BLaER1 treated with 17β-estradiol and CSF1 and Interleukin-3, amounts not matched to agents 10 nM and 100 nM (cell line): ENCODE results near the gene LAS1L.
A peak's percentile ranks its signal among the peaks of the same experiment; 100 is the strongest.

Source experiments
- H3K27ac ChIP-seq, 11 experiments: shearing (Covaris generic); formaldehyde crosslinking; 2 replicates each; pipeline ENCODE4 v1.8.1; 2022
- H3K27me3 ChIP-seq, 11 experiments: shearing (Covaris generic); formaldehyde crosslinking; 2 replicates each; pipeline ENCODE4 v1.8.1; 2022
- H3K36me3 ChIP-seq, 11 experiments: shearing (Covaris generic); formaldehyde crosslinking; 2 replicates each; pipeline ENCODE4 v1.8.1; 2022
- H3K4me1 ChIP-seq, 10 experiments: shearing (Covaris generic); formaldehyde crosslinking; 2 replicates each; pipeline ENCODE4 v1.8.1; 2022
- H3K4me2 ChIP-seq, 11 experiments: shearing (Covaris generic); formaldehyde crosslinking; 2 replicates each; pipeline ENCODE4 v1.8.1; 2022
- H3K4me3 ChIP-seq, 10 experiments: shearing (Covaris generic); formaldehyde crosslinking; 2 replicates each; pipeline ENCODE4 v1.8.1; 2022
- H3K9ac ChIP-seq, 11 experiments: shearing (Covaris generic); formaldehyde crosslinking; 2 replicates each; pipeline ENCODE4 v1.8.1; 2022
- H3K9me3 ChIP-seq, 11 experiments: shearing (Covaris generic); formaldehyde crosslinking; replicated peaks in 1 of 11; 2 replicates each; pipeline ENCODE4 v1.8.1; 2022
- H4K20me1 ChIP-seq, 11 experiments: shearing (Covaris generic); formaldehyde crosslinking; 2 replicates each; pipeline ENCODE4 v1.8.1; 2022
- Cebpa-rat ChIP-seq, 11 experiments: shearing (Covaris generic); IDR thresholded peaks; 2 replicates each; pipeline ENCODE4 v1.8.1; 2022

LAS1L gene

GRCh38 chrX:65551489-65552339 lies 17.1 kb upstream of the LAS1L start:
- Histone ChIP-seq H3K4me3 (no peak overlapping the region), H3K9me3 (peaks cover 0 to 31% (median 20%) of the 10 kb centered on the region in 11 experiments; a peak in 11 of 22 replicates), H3K36me3 (no peaks in the 10 kb centered on the region), H3K9ac (no peak overlapping the region), H3K27ac (no peak overlapping the region), H3K4me1 (peaks cover 0 to 7% (median 0%) of the 10 kb centered on the region in 10 experiments; a peak in 1 of 20 replicates), H3K4me2 (no peak overlapping the region), H4K20me1 (no peaks in the 10 kb centered on the region), H3K27me3 (peaks cover 28 to 70% (median 58%) of the 10 kb centered on the region in 11 experiments)
- TF ChIP-seq Cebpa-rat (IDR thresholded peaks at IDR 0.05), result no peak

GRCh38 chrX:65551086-65551485 lies 16.5 kb upstream of the LAS1L start:
- Histone ChIP-seq H3K4me3 (no peak overlapping the region), H3K4me1 (peaks cover 0 to 7% (median 0%) of the 10 kb centered on the region in 10 experiments; a peak in 1 of 20 replicates), H3K27me3 (peaks cover 30 to 70% (median 58%) of the 10 kb centered on the region in 11 experiments), H3K27ac (no peak overlapping the region), H3K4me2 (no peak overlapping the region), H3K9me3 (peaks cover 0 to 31% (median 20%) of the 10 kb centered on the region in 11 experiments; a peak in 11 of 22 replicates), H3K9ac (no peak overlapping the region), H3K36me3 (no peaks in the 10 kb centered on the region), H4K20me1 (no peaks in the 10 kb centered on the region)
- no peak for TF ChIP-seq Cebpa-rat (IDR thresholded peaks at IDR 0.05)

GRCh38 chrX:65545456-65545855 lies 10.9 kb upstream of the LAS1L start:
- TF ChIP-seq Cebpa-rat (IDR thresholded peaks at IDR 0.05), result no peak
- Histone ChIP-seq H3K9ac (no peak overlapping the region), H3K4me2 (no peak overlapping the region), H4K20me1 (no peaks in the 10 kb centered on the region), H3K27ac (no peak overlapping the region), H3K9me3 (no peaks in the 10 kb centered on the region), H3K4me3 (no peak overlapping the region), H3K36me3 (no peaks in the 10 kb centered on the region), H3K27me3 (peaks cover 47 to 84% (median 71%) of the 10 kb centered on the region in 11 experiments), H3K4me1 (peaks cover 0 to 7% (median 0%) of the 10 kb centered on the region in 10 experiments; a peak in 1 of 20 replicates)

- Histone ChIP-seq H3K4me1 (peaks cover 8 to 14% (median 11%) of the 10 kb centered on the region in 10 experiments; a peak in 17 of 20 replicates), H3K9me3 (peaks cover 0 to 9% (median 0%) of the 10 kb centered on the region in 11 experiments; a peak in 5 of 22 replicates)
Measured at GRCh38 chrX:65537229-65537628, 2.6 kb upstream of the LAS1L start.

GRCh38 chrX:65536291-65536690 lies 1.7 kb upstream of the LAS1L start:
- H3K9ac ChIP-seq, result no peak overlapping the region
- H3K4me1 ChIP-seq, result peaks cover 8 to 16% (median 12%) of the 10 kb centered on the region in 10 experiments; a peak in 17 of 20 replicates
- peaks cover 0 to 31% (median 14%) of the 10 kb centered on the region in 11 experiments; a peak in 15 of 22 replicates for H4K20me1 ChIP-seq
- H3K27me3 ChIP-seq, result peaks cover 33 to 72% (median 63%) of the 10 kb centered on the region in 11 experiments; a peak in 21 of 22 replicates
- no peak overlapping the region for H3K4me2 ChIP-seq
- H3K36me3 ChIP-seq, result peaks cover 8 to 18% (median 13%) of the 10 kb centered on the region in 11 experiments; a peak in 19 of 22 replicates
- peaks cover 0 to 9% (median 0%) of the 10 kb centered on the region in 11 experiments; a peak in 5 of 22 replicates for H3K9me3 ChIP-seq
- TF ChIP-seq Cebpa-rat (IDR thresholded peaks at IDR 0.05), result no peak
- no peak overlapping the region for H3K4me3 ChIP-seq
- no peak overlapping the region for H3K27ac ChIP-seq

More at GRCh38 chrX:65537229-65537628, 2.6 kb upstream of the LAS1L start:
- no peak overlapping the region for H3K4me2 ChIP-seq
- H3K27me3 ChIP-seq, result peaks cover 34 to 71% (median 61%) of the 10 kb centered on the region in 11 experiments; a peak in 21 of 22 replicates
- H3K36me3 ChIP-seq, result peaks cover 0 to 9% (median 4%) of the 10 kb centered on the region in 11 experiments; a peak in 13 of 22 replicates
- TF ChIP-seq Cebpa-rat (IDR thresholded peaks at IDR 0.05), result no peak
- no peak overlapping the region for H3K27ac ChIP-seq
- peaks cover 0 to 21% (median 13%) of the 10 kb centered on the region in 11 experiments; a peak in 14 of 22 replicates for H4K20me1 ChIP-seq
- H3K9ac ChIP-seq, result no peak overlapping the region
- no peak overlapping the region for H3K4me3 ChIP-seq

GRCh38 chrX:65532016-65532415 lies 2.6 kb downstream of the LAS1L start:
- Histone ChIP-seq H3K9ac (no peak overlapping the region), H3K9me3 (peaks cover 0 to 9% (median 0%) of the 10 kb centered on the region in 11 experiments; a peak in 5 of 22 replicates), H4K20me1 (peaks cover 0 to 60% (median 25%) of the 10 kb centered on the region in 11 experiments; a peak in 17 of 22 replicates), H3K27me3 (peaks cover 62 to 96% (median 88%) of the 10 kb centered on the region in 11 experiments), H3K4me2 (peak overlapping the region in 2 of 11 experiments; percentile 80 to 86; a peak in 1 of 22 replicates), H3K4me3 (no peak overlapping the region), H3K27ac (no peak overlapping the region), H3K36me3 (peaks cover 23 to 60% (median 49%) of the 10 kb centered on the region in 11 experiments; a peak in 21 of 22 replicates), H3K4me1 (peaks cover 14 to 28% (median 20%) of the 10 kb centered on the region in 10 experiments)
- TF ChIP-seq Cebpa-rat (IDR thresholded peaks at IDR 0.05), result no peak

- Histone ChIP-seq H3K9ac (peak overlapping the region in 1 of 11 experiments; percentile 31; a peak in 2 of 22 replicates), H3K4me2 (peak overlapping the region; percentile 19 to 74 (median 53); a peak in 19 of 22 replicates), H3K4me3 (no peak overlapping the region), H3K36me3 (peaks cover 38 to 87% (median 72%) of the 10 kb centered on the region in 11 experiments), H3K27ac (no peak overlapping the region), H4K20me1 (peaks cover 0 to 57% (median 25%) of the 10 kb centered on the region in 11 experiments; a peak in 17 of 22 replicates), H3K9me3 (peaks cover 0 to 1% (median 0%) of the 10 kb centered on the region in 11 experiments; a peak in 2 of 22 replicates), H3K27me3 (peaks cover 61 to 92% (median 80%) of the 10 kb centered on the region in 11 experiments), H3K4me1 (peaks cover 14 to 28% (median 20%) of the 10 kb centered on the region in 10 experiments)
- no peak for TF ChIP-seq Cebpa-rat (IDR thresholded peaks at IDR 0.05)
Measured at GRCh38 chrX:65528705-65529340, 5.8 kb downstream of the LAS1L start.

- H3K4me3 ChIP-seq, result no peak overlapping the region
- no peaks in the 10 kb centered on the region for H3K9me3 ChIP-seq
- peaks cover 0 to 51% (median 25%) of the 10 kb centered on the region in 11 experiments; a peak in 17 of 22 replicates for H4K20me1 ChIP-seq
- H3K36me3 ChIP-seq, result peaks cover 43 to 93% (median 78%) of the 10 kb centered on the region in 11 experiments
- peak overlapping the region; percentile 19 to 74 (median 53); a peak in 19 of 22 replicates for H3K4me2 ChIP-seq
- peaks cover 12 to 30% (median 19%) of the 10 kb centered on the region in 10 experiments for H3K4me1 ChIP-seq
- H3K9ac ChIP-seq, result peak overlapping the region in 3 of 11 experiments; percentile 10 to 31 (median 25); a peak in 2 of 22 replicates
- H3K27ac ChIP-seq, result no peak overlapping the region
- H3K27me3 ChIP-seq, result peaks cover 55 to 91% (median 75%) of the 10 kb centered on the region in 11 experiments
- TF ChIP-seq Cebpa-rat (IDR thresholded peaks at IDR 0.05), result no peak
Measured at GRCh38 chrX:65528293-65528692, 6.3 kb downstream of the LAS1L start.
